ENCODE measurements around the gene ANXA4. TPM values are rescaled to one million over a fixed set of nuclear protein-coding genes. Genes with fewer than 3 reads are reported as not detected.

The ANXA4 gene
- total RNA-seq, 5 donors from 2014 or later (not counting 1 experiment from before 2014, with no cell fraction given) = 10.4 to 27.6 (median 20.0) TPM

GRCh38 chr2:69781321-69782248, 39.7 kb downstream of the ANXA4 start:
- peaks cover 6% of the 10 kb centered on the region for H3K36me3 Mint-ChIP-seq
- H3K27ac Mint-ChIP-seq = no peak overlapping the region
- no peak for DNase-seq
- peaks cover 0 to under 1% (median 0%) of the 10 kb centered on the region in 3 donors for H3K4me1 Mint-ChIP-seq
- ATAC-seq (replicated peaks in 1 of 4) = no peak
- Histone ChIP-seq H3K9me3 (no peaks in the 10 kb centered on the region), H3K27me3 (replicated peaks in 1 of 2; ENCODE audit: control insufficient read depth in 2 of 2, extremely low read depth in 1 of 2, insufficient read depth in 2 of 2, low read length in 1 of 2) (no peaks in the 10 kb centered on the region), H3K27ac (ENCODE audit: low read length) (no peak overlapping the region), H3K4me3 (ENCODE audit: control insufficient read depth in 1 of 2, extremely low read depth in 1 of 2, low read length in 1 of 2) (no peak overlapping the region), H3K4me1 (ENCODE audit: control insufficient read depth in 1 of 2, extremely low read depth in 1 of 2, insufficient read depth in 2 of 2, low read length in 2 of 2) (no peaks in the 10 kb centered on the region), H3K36me3 (ENCODE audit: control insufficient read depth in 2 of 2, extremely low read depth in 1 of 2, insufficient read depth in 1 of 2, low read length in 1 of 2) (peaks cover 0 to 3% of the 10 kb centered on the region in 2 donors)
- 89% methylated on average over 1 of the region's 5 CpGs for WGBS (ENCODE audit: insufficient coverage)
- no peaks in the 10 kb centered on the region for H3K27me3 Mint-ChIP-seq
- no peak overlapping the region for H3K4me3 Mint-ChIP-seq
- CTCF ChIA-PET = no interaction called here
- POLR2A ChIA-PET = no interaction called here
- no peaks in the 10 kb centered on the region for H3K9me3 Mint-ChIP-seq

GRCh38 chr2:69784228-69784627, 42.3 kb downstream of the ANXA4 start:
- no peak overlapping the region for H3K4me3 Mint-ChIP-seq

GRCh38 chr2:69785358-69785757, 43.4 kb downstream of the ANXA4 start:
- POLR2A ChIA-PET = no interaction called here
- Histone ChIP-seq H3K4me3 (ENCODE audit: control insufficient read depth in 1 of 2, extremely low read depth in 1 of 2, low read length in 1 of 2) (no peak overlapping the region), H3K9me3 (no peaks in the 10 kb centered on the region), H3K36me3 (ENCODE audit: control insufficient read depth in 2 of 2, extremely low read depth in 1 of 2, insufficient read depth in 1 of 2, low read length in 1 of 2) (peaks cover 0 to 5% of the 10 kb centered on the region in 2 donors), H3K27ac (ENCODE audit: low read length) (no peak overlapping the region), H3K4me1 (ENCODE audit: control insufficient read depth in 1 of 2, extremely low read depth in 1 of 2, insufficient read depth in 2 of 2, low read length in 2 of 2) (peaks cover 0 to 6% of the 10 kb centered on the region in 2 experiments), H3K27me3 (replicated peaks in 1 of 2; ENCODE audit: control insufficient read depth in 2 of 2, extremely low read depth in 1 of 2, insufficient read depth in 2 of 2, low read length in 1 of 2) (no peaks in the 10 kb centered on the region)
- Mint-ChIP-seq H3K27ac (no peak overlapping the region), H3K4me1 (peaks cover 7 to 14% (median 13%) of the 10 kb centered on the region in 3 donors), H3K9me3 (no peaks in the 10 kb centered on the region), H3K27me3 (no peaks in the 10 kb centered on the region), H3K36me3 (peaks cover 27% of the 10 kb centered on the region), H3K4me3 (no peak overlapping the region)
- DNase-seq (no peak), ATAC-seq (replicated peaks in 1 of 4) (no peak)
- no CpG with 5 or more reads among the region's 2 CpGs for WGBS (ENCODE audit: insufficient coverage)
- CTCF ChIA-PET = interaction anchor here in 1 of 2 donors (1.0 kb wide), 1 partner anchor 220 kb away, joined by 6 read pairs; no protein-coding TSS in a partner anchor

More at GRCh38 chr2:69784228-69784627, 42.3 kb downstream of the ANXA4 start:
- no peak overlapping the region for H3K27ac Mint-ChIP-seq
- H3K36me3 Mint-ChIP-seq = peaks cover 21% of the 10 kb centered on the region
- ChIA-PET CTCF (no interaction called here), POLR2A (interaction anchor here in 1 of 2 donors (0.6 kb wide), 1 partner anchor 219 kb away, joined by 3 read pairs; no protein-coding TSS in a partner anchor)
- no peak for ATAC-seq (replicated peaks in 1 of 4)
- DNase-seq = no peak
- Histone ChIP-seq H3K36me3 (ENCODE audit: control insufficient read depth in 2 of 2, extremely low read depth in 1 of 2, insufficient read depth in 1 of 2, low read length in 1 of 2) (peaks cover 0 to 5% of the 10 kb centered on the region in 2 donors), H3K27ac (ENCODE audit: low read length) (no peak overlapping the region), H3K9me3 (no peaks in the 10 kb centered on the region), H3K27me3 (replicated peaks in 1 of 2; ENCODE audit: control insufficient read depth in 2 of 2, extremely low read depth in 1 of 2, insufficient read depth in 2 of 2, low read length in 1 of 2) (no peaks in the 10 kb centered on the region), H3K4me3 (ENCODE audit: control insufficient read depth in 1 of 2, extremely low read depth in 1 of 2, low read length in 1 of 2) (no peak overlapping the region), H3K4me1 (ENCODE audit: control insufficient read depth in 1 of 2, extremely low read depth in 1 of 2, insufficient read depth in 2 of 2, low read length in 2 of 2) (no peaks in the 10 kb centered on the region)
- no peaks in the 10 kb centered on the region for H3K9me3 Mint-ChIP-seq
- no peaks in the 10 kb centered on the region for H3K27me3 Mint-ChIP-seq
- peaks cover 0 to 4% (median 1%) of the 10 kb centered on the region in 3 donors for H3K4me1 Mint-ChIP-seq
- no CpG with 5 or more reads among the region's 5 CpGs for WGBS (ENCODE audit: insufficient coverage)

GRCh38 chr2:69786052-69786560, 44.2 kb downstream of the ANXA4 start:
- POLR2A ChIA-PET = interaction anchor here in 1 of 2 donors (0.6 kb wide), 1 partner anchor 19 kb away, joined by 3 read pairs; no protein-coding TSS in a partner anchor
- H3K9me3 Mint-ChIP-seq = no peaks in the 10 kb centered on the region
- no peak overlapping the region for H3K4me3 Mint-ChIP-seq
- Histone ChIP-seq H3K4me3 (ENCODE audit: control insufficient read depth in 1 of 2, extremely low read depth in 1 of 2, low read length in 1 of 2) (no peak overlapping the region), H3K9me3 (no peaks in the 10 kb centered on the region), H3K4me1 (ENCODE audit: control insufficient read depth in 1 of 2, extremely low read depth in 1 of 2, insufficient read depth in 2 of 2, low read length in 2 of 2) (peaks cover 0 to 6% of the 10 kb centered on the region in 2 experiments), H3K36me3 (ENCODE audit: control insufficient read depth in 2 of 2, extremely low read depth in 1 of 2, insufficient read depth in 1 of 2, low read length in 1 of 2) (peaks cover 0 to 5% of the 10 kb centered on the region in 2 donors), H3K27me3 (replicated peaks in 1 of 2; ENCODE audit: control insufficient read depth in 2 of 2, extremely low read depth in 1 of 2, insufficient read depth in 2 of 2, low read length in 1 of 2) (no peaks in the 10 kb centered on the region), H3K27ac (ENCODE audit: low read length) (no peak overlapping the region)
- DNase-seq (no peak), ATAC-seq (replicated peaks in 1 of 4) (no peak)
- H3K27me3 Mint-ChIP-seq = no peaks in the 10 kb centered on the region
- CTCF ChIA-PET = interaction anchor here in 1 of 2 donors (1.0 kb wide), 1 partner anchor 220 kb away, joined by 6 read pairs; no protein-coding TSS in a partner anchor
- no peak overlapping the region for H3K27ac Mint-ChIP-seq
- H3K4me1 Mint-ChIP-seq = peaks cover 7 to 14% (median 14%) of the 10 kb centered on the region in 3 donors
- H3K36me3 Mint-ChIP-seq = peaks cover 27% of the 10 kb centered on the region
- 93% methylated on average over 3 of the region's 4 CpGs for WGBS (ENCODE audit: insufficient coverage)

GRCh38 chr2:69789175-69789721, 47.3 kb downstream of the ANXA4 start:
- Histone ChIP-seq H3K27me3 (replicated peaks in 1 of 2; ENCODE audit: control insufficient read depth in 2 of 2, extremely low read depth in 1 of 2, insufficient read depth in 2 of 2, low read length in 1 of 2) (no peaks in the 10 kb centered on the region), H3K9me3 (no peaks in the 10 kb centered on the region), H3K27ac (ENCODE audit: low read length) (no peak overlapping the region), H3K36me3 (ENCODE audit: control insufficient read depth in 2 of 2, extremely low read depth in 1 of 2, insufficient read depth in 1 of 2, low read length in 1 of 2) (peaks cover 0 to 2% of the 10 kb centered on the region in 2 donors), H3K4me3 (ENCODE audit: control insufficient read depth in 1 of 2, extremely low read depth in 1 of 2, low read length in 1 of 2) (no peak overlapping the region), H3K4me1 (ENCODE audit: control insufficient read depth in 1 of 2, extremely low read depth in 1 of 2, insufficient read depth in 2 of 2, low read length in 2 of 2) (peaks cover 0 to 6% of the 10 kb centered on the region in 2 experiments)
- WGBS (ENCODE audit: insufficient coverage) = 89% methylated on average over 5 of the region's 7 CpGs
- ChIA-PET CTCF (interaction anchor here in 1 of 2 donors (2.1 kb wide), 1 partner anchor 27 kb away, joined by 4 read pairs; no protein-coding TSS in a partner anchor), POLR2A (no interaction called here)
- Mint-ChIP-seq H3K27me3 (no peaks in the 10 kb centered on the region), H3K4me1 (peaks cover 7 to 14% (median 14%) of the 10 kb centered on the region in 3 donors), H3K27ac (no peak overlapping the region), H3K4me3 (no peak overlapping the region), H3K36me3 (peaks cover 27% of the 10 kb centered on the region), H3K9me3 (no peaks in the 10 kb centered on the region)
- ATAC-seq (replicated peaks in 1 of 4) (no peak), DNase-seq (no peak)
